HCT116 (cell line): Measurements from ENCODE around the gene RPLP1.

Experiments used
- EGR1 ChIP-seq: IDR thresholded peaks from 2 replicates; pipeline ENCODE4 v1.6.1; 2012; ENCODE audit warnings: low read depth
- ELF1 ChIP-seq: IDR thresholded peaks from 2 replicates; pipeline ENCODE4 v1.6.1; 2012; ENCODE audit warnings: low read depth, borderline replicate concordance
- EZH2 ChIP-seq: fragments of 200-600 bp; sonication (generic); IDR thresholded peaks from 2 replicates; pipeline ENCODE4 v1.6.1; 2017; ENCODE audit warnings: antibody characterized with exemption, mixed run types
- JUND ChIP-seq: IDR thresholded peaks from 2 replicates; pipeline ENCODE4 v1.6.1; 2012
- POLR2A ChIP-seq: IDR thresholded peaks from 2 replicates; pipeline ENCODE4 v1.7.0; 2011; ENCODE audit warnings: borderline replicate concordance; ENCODE audit not compliant: insufficient read depth, insufficient read length; ENCODE audit errors: extremely low read depth
- POLR2AphosphoS5 ChIP-seq: IDR thresholded peaks from 2 replicates; pipeline ENCODE4 v1.6.1; 2011; ENCODE audit warnings: mild to moderate bottlenecking, low read depth, low read length, moderate library complexity
- SIN3A ChIP-seq: IDR thresholded peaks from 2 replicates; pipeline ENCODE4 v1.6.1; 2012; ENCODE audit warnings: low read depth
- SP1 ChIP-seq: IDR thresholded peaks from 2 replicates; pipeline ENCODE4 v1.6.1; 2012; ENCODE audit warnings: low read depth
- YY1 ChIP-seq: IDR thresholded peaks from 2 replicates; pipeline ENCODE4 v1.6.1; 2011; ENCODE audit warnings: low read length, low read depth, moderate library complexity, mild to moderate bottlenecking; ENCODE audit not compliant: insufficient replicate concordance; ENCODE audit errors: extremely low read depth
- ZFX ChIP-seq: fragments of 450-650 bp; IDR thresholded peaks from 2 replicates; pipeline ENCODE4 v1.6.1; 2017
- TF ChIP-seq, protein P1 (sequence below), 3 experiments: fragments of 200-600 bp in 1 of 3; sonication (generic) in 1 of 3; IDR thresholded peaks in 2 of 3; conservative IDR thresholded peaks in 1 of 3; 2 replicates each; pipeline ENCODE4 v1.5.1; 2012 to 2017; ENCODE audit warnings: low read depth in 2 of 3, low read length in 2 of 3, antibody characterized with exemption in 1 of 3, borderline replicate concordance in 1 of 3, control low read depth in 1 of 3, mild to moderate bottlenecking in 1 of 3, mixed read lengths in 1 of 3, mixed run types in 1 of 3, moderate library complexity in 1 of 3; ENCODE audit not compliant: insufficient read depth in 1 of 3
- TF ChIP-seq, protein P2 (sequence below): IDR thresholded peaks from 2 replicates; pipeline ENCODE4 v1.6.1; 2012; ENCODE audit warnings: low read depth

DNA sequence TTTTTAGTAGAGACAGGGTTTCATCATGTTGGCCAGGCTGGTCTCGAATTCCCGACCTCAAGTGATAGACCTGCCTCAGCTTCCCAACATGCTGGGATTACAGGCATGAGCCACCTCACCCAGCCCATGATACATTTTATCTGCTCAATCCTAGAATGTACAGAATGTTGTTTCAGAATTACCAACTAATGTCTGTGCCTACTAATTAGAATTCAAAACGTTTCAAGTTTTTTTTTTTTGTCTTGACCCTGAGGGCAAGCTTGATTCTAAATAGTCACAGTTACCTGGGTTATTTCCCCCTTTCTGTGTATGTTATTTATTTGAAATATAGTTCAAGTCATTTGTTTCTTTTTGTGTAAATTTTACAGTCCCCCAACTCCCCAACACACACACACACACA is 43.8 kb upstream of the RPLP1 start:
- TF ChIP-seq, protein P1, sequence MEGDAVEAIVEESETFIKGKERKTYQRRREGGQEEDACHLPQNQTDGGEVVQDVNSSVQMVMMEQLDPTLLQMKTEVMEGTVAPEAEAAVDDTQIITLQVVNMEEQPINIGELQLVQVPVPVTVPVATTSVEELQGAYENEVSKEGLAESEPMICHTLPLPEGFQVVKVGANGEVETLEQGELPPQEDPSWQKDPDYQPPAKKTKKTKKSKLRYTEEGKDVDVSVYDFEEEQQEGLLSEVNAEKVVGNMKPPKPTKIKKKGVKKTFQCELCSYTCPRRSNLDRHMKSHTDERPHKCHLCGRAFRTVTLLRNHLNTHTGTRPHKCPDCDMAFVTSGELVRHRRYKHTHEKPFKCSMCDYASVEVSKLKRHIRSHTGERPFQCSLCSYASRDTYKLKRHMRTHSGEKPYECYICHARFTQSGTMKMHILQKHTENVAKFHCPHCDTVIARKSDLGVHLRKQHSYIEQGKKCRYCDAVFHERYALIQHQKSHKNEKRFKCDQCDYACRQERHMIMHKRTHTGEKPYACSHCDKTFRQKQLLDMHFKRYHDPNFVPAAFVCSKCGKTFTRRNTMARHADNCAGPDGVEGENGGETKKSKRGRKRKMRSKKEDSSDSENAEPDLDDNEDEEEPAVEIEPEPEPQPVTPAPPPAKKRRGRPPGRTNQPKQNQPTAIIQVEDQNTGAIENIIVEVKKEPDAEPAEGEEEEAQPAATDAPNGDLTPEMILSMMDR (IDR thresholded peaks at IDR 0.05 in 2 of 3, conservative IDR thresholded peaks at IDR 0.05 in 1 of 3; ENCODE audit: borderline replicate concordance in 1 of 3, insufficient read depth in 1 of 3, low read depth in 2 of 3, low read length in 2 of 3), result no peak
- TF ChIP-seq SIN3A (no peak), POLR2AphosphoS5 (no peak), EGR1 (no peak), YY1 (no peak), EZH2 (no peak), JUND (no peak), POLR2A (no peak), ELF1 (no peak), ZFX (no peak), SP1 (no peak)
- TF ChIP-seq, protein P2, sequence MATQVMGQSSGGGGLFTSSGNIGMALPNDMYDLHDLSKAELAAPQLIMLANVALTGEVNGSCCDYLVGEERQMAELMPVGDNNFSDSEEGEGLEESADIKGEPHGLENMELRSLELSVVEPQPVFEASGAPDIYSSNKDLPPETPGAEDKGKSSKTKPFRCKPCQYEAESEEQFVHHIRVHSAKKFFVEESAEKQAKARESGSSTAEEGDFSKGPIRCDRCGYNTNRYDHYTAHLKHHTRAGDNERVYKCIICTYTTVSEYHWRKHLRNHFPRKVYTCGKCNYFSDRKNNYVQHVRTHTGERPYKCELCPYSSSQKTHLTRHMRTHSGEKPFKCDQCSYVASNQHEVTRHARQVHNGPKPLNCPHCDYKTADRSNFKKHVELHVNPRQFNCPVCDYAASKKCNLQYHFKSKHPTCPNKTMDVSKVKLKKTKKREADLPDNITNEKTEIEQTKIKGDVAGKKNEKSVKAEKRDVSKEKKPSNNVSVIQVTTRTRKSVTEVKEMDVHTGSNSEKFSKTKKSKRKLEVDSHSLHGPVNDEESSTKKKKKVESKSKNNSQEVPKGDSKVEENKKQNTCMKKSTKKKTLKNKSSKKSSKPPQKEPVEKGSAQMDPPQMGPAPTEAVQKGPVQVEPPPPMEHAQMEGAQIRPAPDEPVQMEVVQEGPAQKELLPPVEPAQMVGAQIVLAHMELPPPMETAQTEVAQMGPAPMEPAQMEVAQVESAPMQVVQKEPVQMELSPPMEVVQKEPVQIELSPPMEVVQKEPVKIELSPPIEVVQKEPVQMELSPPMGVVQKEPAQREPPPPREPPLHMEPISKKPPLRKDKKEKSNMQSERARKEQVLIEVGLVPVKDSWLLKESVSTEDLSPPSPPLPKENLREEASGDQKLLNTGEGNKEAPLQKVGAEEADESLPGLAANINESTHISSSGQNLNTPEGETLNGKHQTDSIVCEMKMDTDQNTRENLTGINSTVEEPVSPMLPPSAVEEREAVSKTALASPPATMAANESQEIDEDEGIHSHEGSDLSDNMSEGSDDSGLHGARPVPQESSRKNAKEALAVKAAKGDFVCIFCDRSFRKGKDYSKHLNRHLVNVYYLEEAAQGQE, result no peak
